ENCODE results near the gene ANAPC15.
"Not testable (repeated sequence)": the region's sequence is repeated elsewhere in the genome, so short reads cannot be mapped to it uniquely, and the experiment has no call there.

ANAPC15 gene

DNA sequence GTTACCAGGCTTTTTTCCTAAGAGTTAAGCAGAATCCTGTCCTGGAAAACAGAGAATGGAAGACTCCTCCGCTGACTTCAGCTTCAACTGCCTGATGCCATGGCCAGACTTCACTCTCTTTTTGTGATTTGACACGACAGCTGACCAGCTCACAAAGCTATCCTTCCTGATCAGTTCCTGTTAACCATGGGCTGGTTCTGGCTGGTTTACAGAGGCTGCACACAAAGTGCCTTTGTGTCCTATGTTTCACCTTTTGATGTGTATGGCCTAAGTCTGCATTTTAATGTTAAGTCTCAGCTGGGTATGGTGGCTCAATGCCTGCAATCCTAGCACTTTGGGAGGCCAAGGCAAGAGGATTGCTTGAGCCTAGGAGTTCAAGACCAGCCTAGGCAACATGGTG, 34.1 kb upstream of the ANAPC15 start:
- TF ChIP-seq CTCF (conservative IDR thresholded peaks at IDR 0.05; ENCODE audit: low read depth): no peak
- ChIA-PET CTCF (interaction anchor here (1.1 kb wide), 1 partner anchor 19 kb away, joined by 3 read pairs; no protein-coding TSS in a partner anchor), POLR2A (ENCODE audit: low non-redundant PET) (no interaction called here)

DNA sequence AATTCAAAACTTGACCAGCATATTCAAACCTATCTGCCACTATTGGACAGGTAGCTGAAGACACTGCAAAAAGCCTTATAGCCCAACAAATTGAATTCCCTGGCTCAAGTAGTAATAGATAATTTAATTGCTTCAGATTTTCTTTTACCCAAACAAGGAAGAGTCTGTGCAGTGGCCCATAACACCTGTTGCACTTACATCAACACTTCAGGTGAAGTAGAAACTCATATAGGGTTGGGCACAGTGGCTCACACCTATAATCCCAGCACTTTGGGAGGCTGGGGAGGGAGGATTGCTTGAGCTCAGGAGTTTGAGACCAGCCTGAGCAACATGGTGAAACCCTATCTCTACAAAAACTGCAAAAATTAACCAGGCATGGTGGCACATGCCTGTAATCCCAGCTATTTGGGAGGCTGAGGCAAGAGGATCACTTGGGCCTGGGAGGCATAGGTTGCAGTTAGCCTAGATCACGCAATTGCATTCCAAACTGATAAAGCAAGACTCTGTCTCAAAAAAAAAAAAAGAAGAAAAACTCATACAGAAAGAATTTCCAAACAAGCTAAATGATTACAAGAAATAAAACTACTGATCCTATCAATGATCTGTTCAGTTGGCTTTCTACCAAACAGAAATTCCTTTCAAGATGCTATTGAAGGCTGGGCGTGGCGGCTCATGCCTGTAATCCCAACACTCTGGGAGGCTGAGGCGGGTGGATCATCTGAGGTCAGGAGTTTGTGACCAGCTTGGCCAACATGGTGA, 32.5 kb upstream of the ANAPC15 start:
- peak overlapping the region; percentile 87 for H3K27ac ChIP-seq
- ChIA-PET POLR2A (ENCODE audit: low non-redundant PET) (interaction anchor here (0.6 to 0.8 kb wide), 4 partner anchors 37 to 145 kb away, joined by 3 read pairs; no protein-coding TSS in a partner anchor), CTCF (interaction anchor here (0.6 to 3.1 kb wide), 8 partner anchors 17 to 290 kb away, joined by 3 to 14 read pairs (median 6); no protein-coding TSS in a partner anchor)
- DNase-seq (ENCODE audit: low spot score): peak; percentile 34
- no peak for TF ChIP-seq CTCF (conservative IDR thresholded peaks at IDR 0.05; ENCODE audit: low read depth)

More for the DNA sequence above, 34.1 kb upstream of the ANAPC15 start:
- no peak for DNase-seq (ENCODE audit: low spot score)
- peak overlapping the region; percentile 87; the same call in 1 of the 2 replicates for H3K27ac ChIP-seq

GRCh38 chr11:72142543-72142942, 30.0 kb upstream of the ANAPC15 start:
- H3K27ac ChIP-seq: peak overlapping the region; percentile 86
- CTCF ChIA-PET; DNase-seq (ENCODE audit: low spot score); POLR2A ChIA-PET (ENCODE audit: low non-redundant PET): not testable (repeated sequence)

DNA sequence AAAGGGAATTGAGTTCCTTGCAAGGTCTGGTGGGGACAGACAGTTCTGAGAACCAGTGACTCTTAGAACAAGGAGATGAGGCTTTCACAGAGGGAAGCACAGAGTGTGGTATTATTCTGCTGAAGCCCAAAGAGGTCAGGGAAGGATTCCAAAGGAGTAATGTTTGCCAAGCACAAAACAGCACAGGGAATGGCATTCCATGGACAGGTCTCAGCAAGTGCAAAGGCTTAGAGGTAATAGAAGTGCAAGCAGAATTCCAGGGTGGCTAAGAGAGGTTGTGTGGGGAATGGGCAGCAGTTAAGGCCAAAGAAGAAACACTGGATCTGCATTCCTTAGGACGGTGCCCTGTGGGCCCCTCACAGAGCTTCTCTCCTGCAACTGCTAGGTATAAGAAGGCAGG, 29.6 kb upstream of the ANAPC15 start:
- POLR2A ChIA-PET (ENCODE audit: low non-redundant PET): not testable (repeated sequence)
- CTCF ChIA-PET: interaction anchor here (0.6 to 0.8 kb wide), 2 partner anchors 41 to 292 kb away, joined by 3 to 4 read pairs; partner anchors contain the start of gene CLPB

GRCh38 chr11:72141066-72141465, 28.6 kb upstream of the ANAPC15 start:
- no peak for TF ChIP-seq CTCF (conservative IDR thresholded peaks at IDR 0.05; ENCODE audit: low read depth)
- ChIA-PET POLR2A (ENCODE audit: low non-redundant PET) (interaction anchor here (0.5 kb wide), 1 partner anchor 40 kb away, joined by 3 read pairs; no protein-coding TSS in a partner anchor), CTCF (interaction anchor here (0.6 to 0.8 kb wide), 2 partner anchors 61 to 293 kb away, joined by 3 read pairs; partner anchors contain the start of gene CLPB)
- peak overlapping the region; percentile 86; the same call in 1 of the 2 replicates for H3K27ac ChIP-seq
- DNase-seq (ENCODE audit: low spot score): peak; percentile 84

More for the DNA sequence above, 29.6 kb upstream of the ANAPC15 start:
- DNase-seq (ENCODE audit: low spot score): peak; percentile 66
- peak overlapping the region; percentile 86 for H3K27ac ChIP-seq

- TF ChIP-seq CTCF (conservative IDR thresholded peaks at IDR 0.05; ENCODE audit: low read depth): no peak
- POLR2A ChIA-PET (ENCODE audit: low non-redundant PET): interaction anchor here (0.5 kb wide), 1 partner anchor 40 kb away, joined by 3 read pairs; no protein-coding TSS in a partner anchor
- CTCF ChIA-PET: interaction anchor here (0.6 kb wide), 1 partner anchor 62 kb away, joined by 3 read pairs; no protein-coding TSS in a partner anchor
- no peak for DNase-seq (ENCODE audit: low spot score)
- peak overlapping the region; percentile 83 for H3K27ac ChIP-seq
These were observed 28.2 kb upstream of the ANAPC15 start for GRCh38 chr11:72140661-72141060.

DNA sequence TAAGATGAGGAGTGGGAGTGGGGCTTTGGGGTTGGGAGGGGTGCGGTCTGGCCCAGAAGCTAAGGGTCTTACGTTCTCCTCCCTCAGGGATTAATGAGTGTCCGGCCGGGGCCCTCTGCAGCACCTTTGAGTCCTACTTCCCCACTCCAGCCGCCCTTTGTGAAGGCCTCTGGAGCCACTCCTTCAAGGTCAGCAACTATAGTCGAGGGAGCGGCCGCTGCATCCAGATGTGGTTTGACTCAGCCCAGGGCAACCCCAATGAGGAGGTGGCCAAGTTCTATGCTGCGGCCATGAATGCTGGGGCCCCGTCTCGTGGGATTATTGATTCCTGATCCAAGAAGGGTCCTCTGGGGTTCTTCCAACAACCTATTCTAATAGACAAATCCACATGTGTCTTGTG, 27.0 kb upstream of the ANAPC15 start:
- no peak for DNase-seq (ENCODE audit: low spot score)
- no peak for TF ChIP-seq CTCF (conservative IDR thresholded peaks at IDR 0.05; ENCODE audit: low read depth)
- ChIA-PET POLR2A (ENCODE audit: low non-redundant PET) (no interaction called here), CTCF (no interaction called here)
- peak overlapping the region; percentile 83 for H3K27ac ChIP-seq

Data from RWPE1 (cell line).